ENCODE measurements around the gene CCR7.

- no peak for TF ChIP-seq CTCF (IDR thresholded peaks at IDR 0.05 in 4 of 5, conservative IDR thresholded peaks at IDR 0.05 in 1 of 5)
- TF ChIP-seq POLR2A (IDR thresholded peaks at IDR 0.05) = no peak
These were observed 35.3 kb upstream of the CCR7 start for GRCh38 chr17:40600486-40601046.

All from gastrocnemius medialis (tissue), 4 donors.